HG02759 (cell line): Measurements from ENCODE around the gene KLHL13.
A peak's percentile ranks its signal among the peaks of the same experiment; 100 is the strongest.
"Not testable (repeated sequence)": the region's sequence is repeated elsewhere in the genome, so short reads cannot be mapped to it uniquely, and the experiment has no call there.

Source experiments
- ATAC-seq: cut with Tn5 transposase; IDR thresholded peaks from one replicate; pipeline ENCODE4 v1.9.1; 2021; ENCODE audit warnings: mild to moderate bottlenecking, moderate library complexity; ENCODE audit not compliant: unreplicated experiment

The KLHL13 gene

DNA sequence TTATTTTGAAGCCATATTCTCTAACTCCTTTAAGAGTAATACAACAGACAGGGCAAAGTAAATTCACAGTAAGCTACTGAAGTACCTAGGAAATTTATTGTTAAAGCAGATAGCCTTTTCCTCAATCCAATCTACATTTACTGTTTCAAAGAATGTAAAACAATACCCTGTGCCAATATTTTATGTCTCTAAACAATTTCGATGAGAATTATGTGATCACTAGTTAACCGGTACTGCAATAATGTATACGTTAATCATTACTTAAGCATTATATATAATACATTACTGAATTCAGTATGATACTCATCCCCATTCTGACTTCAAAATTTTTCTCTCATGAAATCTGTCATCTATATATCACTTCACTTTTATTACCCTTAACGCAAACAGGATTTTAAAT is 28.5 kb downstream of the KLHL13 start:
- ATAC-seq, result no peak

- no peak for ATAC-seq
These were observed 42.4 kb downstream of the KLHL13 start for GRCh38 chrX:118074196-118074595.

GRCh38 chrX:118066867-118067515 is 49.6 kb downstream of the KLHL13 start:
- no peak for ATAC-seq

DNA sequence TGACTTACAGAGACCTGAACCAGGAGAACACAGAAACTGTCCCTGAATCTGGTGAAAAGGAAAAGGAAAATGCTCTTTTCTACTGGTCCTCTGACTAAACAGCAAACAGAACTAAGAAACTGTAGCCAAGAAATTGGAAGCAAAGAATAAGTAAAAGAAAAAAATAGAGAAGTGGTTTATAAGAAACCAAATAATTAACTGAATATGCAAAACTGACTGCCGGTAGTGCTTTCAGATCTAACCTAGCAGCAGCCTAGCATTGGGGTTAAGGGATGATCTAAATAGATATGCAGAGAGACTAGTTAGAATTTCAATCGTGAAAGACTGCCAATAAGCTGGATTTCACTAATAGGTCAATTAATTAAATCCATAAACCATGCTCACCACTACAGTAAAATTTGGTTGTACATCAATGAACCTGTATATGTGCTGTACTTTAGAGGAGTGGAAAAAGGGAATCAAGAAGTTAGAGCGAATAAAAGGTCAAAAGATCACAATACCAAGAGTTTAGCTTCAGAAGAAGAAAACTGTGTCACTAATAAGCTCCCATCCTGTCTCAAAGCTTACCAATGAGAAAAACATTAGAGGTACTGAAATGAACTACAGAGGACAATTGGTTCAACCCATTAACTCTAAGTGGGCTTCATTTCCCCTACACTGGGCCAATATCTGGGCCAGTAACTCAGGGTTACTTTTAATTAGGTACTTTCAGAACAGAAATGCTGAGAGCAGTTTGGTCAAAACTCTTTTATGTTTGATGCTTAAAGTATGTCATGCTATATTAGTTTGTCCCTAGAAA is 53.6 kb downstream of the KLHL13 start:
- peak; percentile 80 for ATAC-seq

DNA sequence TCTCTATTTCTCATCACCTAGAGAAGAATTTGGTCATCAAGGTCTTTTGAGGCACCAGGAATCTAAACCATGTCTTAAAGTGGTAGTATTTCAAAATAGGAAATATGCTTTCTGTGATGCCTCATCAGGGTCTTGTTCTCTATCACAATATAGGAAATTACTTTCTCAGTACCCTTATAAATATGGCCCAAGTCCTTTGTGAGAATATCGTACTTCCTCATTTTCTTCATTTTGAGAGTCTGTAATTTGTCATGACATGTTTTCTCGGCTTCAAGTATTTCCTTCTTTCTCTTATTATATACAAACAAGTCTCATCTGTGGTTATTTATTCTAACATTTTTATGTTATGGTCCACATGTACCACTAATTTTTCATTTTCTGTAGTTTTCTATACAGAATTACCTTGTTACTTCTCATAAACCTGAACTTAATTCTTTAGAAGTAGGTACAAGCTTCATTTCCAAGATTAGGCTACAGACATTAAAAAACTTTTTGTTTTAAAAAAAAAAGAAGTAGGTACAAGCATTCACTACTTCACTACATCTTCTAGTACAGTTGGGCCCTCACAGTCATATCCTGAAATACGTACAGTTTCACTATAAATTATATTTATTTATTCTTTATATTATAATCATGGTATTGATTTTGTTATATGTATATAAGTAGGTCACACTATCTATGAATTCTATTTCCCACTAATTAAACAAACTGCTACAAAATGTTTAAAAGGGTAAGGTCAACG is 54.4 kb downstream of the KLHL13 start:
- ATAC-seq, result no peak

- ATAC-seq, result no peak
These were observed 57.7 kb downstream of the KLHL13 start for GRCh38 chrX:118058924-118059323.

DNA sequence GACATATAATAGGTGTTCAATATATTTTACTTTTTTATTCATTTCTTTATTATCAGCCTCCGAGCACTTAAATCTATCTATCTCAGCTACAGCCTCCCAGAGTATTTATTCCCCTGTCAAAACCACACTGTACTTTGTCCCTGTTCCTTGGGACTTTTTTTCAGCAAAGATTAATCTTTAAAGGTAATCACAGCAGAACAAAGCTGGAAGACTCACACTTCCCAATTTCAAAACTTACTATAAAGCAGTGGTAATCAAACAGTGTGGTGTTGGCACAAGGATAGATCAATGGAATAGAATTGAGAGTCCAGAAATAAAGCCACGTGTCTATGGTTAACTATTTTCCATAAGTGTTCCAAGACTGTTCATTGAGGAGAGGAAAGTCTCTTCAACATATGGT is 59.7 kb downstream of the KLHL13 start:
- ATAC-seq, result no peak

GRCh38 chrX:118049713-118050112 is 66.9 kb downstream of the KLHL13 start:
- ATAC-seq, result no peak

GRCh38 chrX:118047446-118048186 is 69.0 kb downstream of the KLHL13 start:
- no peak for ATAC-seq

GRCh38 chrX:118039591-118039990 is 77.0 kb downstream of the KLHL13 start:
- no peak for ATAC-seq

DNA sequence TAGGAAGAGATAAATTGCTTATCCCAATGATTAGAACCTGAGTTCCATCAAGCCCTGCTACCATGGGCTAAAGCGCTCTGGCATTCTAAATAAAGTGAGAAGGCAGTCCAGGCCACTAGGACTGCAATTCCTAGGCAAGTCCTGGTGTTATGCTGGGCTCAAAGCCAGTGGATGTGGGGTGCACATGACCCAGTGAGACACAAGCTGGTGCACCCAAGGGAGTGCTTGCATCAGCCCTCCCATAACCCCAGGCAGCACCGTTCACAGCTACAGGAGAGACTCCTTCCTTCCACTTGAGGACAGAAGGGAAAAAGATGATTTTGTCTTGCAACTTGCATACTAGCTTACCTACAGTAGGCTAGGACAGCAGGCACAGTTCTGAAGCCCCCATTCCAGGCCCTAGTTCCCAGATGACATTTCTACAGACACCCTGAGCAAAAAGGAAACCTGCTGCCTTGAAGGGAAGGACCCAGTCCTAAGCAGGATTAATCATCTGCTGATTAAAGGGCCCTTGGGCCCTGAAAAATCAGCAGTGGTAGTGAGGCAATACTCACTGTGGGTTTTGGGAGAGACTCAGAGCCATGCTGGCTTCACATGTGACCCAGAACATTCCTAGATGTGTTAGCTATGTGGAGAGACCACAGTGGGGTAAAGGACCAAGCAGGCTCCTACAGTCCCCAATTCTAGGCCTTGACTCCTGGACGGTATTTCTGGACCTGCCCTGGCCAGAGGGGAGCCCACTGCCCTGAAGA is 77.8 kb downstream of the KLHL13 start:
- no peak for ATAC-seq

GRCh38 chrX:118026631-118027030 is 90.0 kb downstream of the KLHL13 start:
- ATAC-seq, result no peak

- ATAC-seq, result no peak
These were observed 91.4 kb downstream of the KLHL13 start for GRCh38 chrX:118025226-118025625.

GRCh38 chrX:118024482-118024881 is 92.1 kb downstream of the KLHL13 start:
- ATAC-seq, result no peak

GRCh38 chrX:118022753-118023152 is 93.9 kb downstream of the KLHL13 start:
- ATAC-seq, result no peak

DNA sequence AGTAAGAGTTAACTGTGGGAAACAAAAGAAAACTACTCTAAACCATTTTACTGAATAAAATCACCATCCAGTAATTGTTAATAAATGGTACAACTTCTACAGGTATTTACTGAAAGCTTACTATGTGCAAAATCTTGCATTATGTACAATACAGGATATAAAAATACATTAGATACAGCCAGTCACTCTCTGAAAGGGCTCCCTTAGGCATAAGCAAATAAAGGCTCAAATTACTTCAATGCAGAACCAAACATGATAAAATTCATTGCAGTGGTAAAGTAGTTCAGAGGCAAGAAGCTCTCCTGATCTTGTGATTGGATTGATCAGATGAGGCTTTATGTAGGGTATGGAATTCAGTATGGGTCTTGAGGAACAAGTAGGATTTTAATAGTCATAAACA is 100.2 kb downstream of the KLHL13 start:
- ATAC-seq, result no peak

DNA sequence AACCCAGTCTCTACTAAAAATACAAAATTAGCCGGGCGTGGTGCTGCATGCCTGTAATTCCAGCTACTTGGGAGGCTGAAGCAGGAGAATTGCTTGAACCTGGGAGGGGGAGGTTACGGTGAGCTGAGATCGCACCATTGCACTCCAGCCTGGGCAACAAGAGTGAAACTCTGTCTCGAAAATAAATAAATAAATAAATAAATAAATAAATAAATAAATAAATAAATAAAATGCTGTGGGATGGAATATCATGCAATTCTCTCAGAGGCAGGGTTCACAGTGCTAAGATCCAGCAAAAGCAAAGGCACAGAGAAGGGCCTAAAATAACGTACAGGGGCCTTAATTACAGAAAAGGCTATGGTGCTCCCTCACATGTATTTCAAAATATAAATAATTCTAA is 114.2 kb downstream of the KLHL13 start:
- ATAC-seq, result not testable (repeated sequence)

DNA sequence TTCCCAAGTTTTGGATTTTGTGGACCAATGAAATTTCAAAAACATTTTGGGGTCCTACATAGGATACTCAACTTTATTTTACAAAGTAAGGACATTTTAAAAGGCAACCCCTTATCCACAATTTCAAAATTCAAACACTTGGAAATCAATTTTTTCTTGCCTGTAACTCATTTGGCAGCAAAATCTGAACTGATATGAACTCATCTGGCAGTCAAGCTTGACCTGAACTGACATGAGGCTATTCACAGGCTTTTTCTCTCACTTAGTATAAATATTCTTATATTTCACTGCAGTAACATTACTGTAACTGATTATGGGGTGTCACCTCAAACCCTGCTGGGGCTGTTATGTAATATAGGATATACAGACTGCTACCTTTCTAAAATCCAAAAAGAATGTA is 116.1 kb downstream of the KLHL13 start:
- ATAC-seq, result no peak

DNA sequence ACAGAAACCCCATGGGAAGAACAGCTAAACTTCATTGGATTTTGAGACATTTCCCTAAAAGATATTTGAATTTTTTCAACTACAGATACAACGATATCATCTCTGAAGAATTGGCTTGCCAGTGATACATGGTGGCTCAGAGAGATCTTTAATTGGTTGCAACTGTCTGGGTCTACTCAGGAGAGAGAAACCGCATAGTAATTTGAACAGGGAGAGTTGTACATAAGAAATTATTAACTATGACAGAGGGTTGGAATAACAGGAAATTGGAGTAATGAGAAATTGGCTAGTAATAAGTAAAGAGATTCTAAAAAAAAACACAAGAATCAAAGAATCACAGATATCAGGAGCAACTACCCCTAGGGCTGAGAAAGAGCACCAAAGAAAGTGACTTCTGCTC is 118.4 kb downstream of the KLHL13 start:
- ATAC-seq, result no peak

DNA sequence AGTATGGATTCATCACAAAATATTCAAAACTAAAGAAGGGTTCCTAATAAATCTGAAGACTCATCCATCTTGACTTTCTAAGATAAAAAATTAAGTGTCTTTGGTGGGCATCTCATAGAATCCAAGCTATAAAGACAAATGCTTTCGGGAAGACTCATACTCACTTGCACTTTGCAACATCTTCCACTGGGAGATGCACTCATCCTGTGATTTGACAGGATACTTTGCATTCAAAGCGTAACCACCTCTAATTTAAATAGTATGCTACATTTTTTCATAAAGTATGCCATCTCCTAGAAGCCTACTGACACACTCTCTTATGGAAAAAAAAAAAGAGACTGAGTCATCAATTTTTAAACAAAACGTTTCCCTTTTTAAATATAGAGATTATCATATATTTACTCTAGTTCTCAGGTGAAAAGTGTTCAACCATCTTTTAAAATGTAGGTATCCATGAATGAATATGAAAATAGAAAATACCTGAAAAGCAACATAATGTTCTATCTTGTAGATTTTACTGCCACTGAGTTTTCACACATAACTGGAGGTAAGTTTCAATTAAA is 119.6 kb downstream of the KLHL13 start:
- no peak for ATAC-seq
